PC-3 (cell line): ENCODE results near the gene SNX32. TPM values are rescaled to one million over a fixed set of nuclear protein-coding genes. Genes with fewer than 3 reads are reported as not detected.

Experiments
- ATAC-seq: fragments of 200-7000 bp; cut with Tn5 transposase; 2 replicates; pipeline ENCODE4 v1.9.1; 2020; ENCODE audit warnings: mild to moderate bottlenecking, moderate library complexity
- BruUV-seq: library from RNA; stranded (reverse); fragments of 400-500 nt; replicated peaks from 2 replicates; lab custom pipeline; 2021; lab: Mats Ljungman, UMichigan
- CTCF ChIA-PET: fragments of 300-600 bp; sonication (Branson Sonifier 250); formaldehyde crosslinking; loops from one replicate; lab custom pipeline; 2022; ENCODE audit warnings: antibody characterized with exemption; lab: Charles Lee
- POLR2A ChIA-PET: fragments of 300-600 bp; sonication (Branson Sonifier 250); formaldehyde crosslinking; loops from one replicate; lab custom pipeline; 2022; ENCODE audit warnings: antibody characterized with exemption; ENCODE audit not compliant: unreplicated experiment; lab: Charles Lee
- DNase-seq: peaks from one replicate; pipeline ENCODE4 v3.0.0-alpha.2; 2015
- H2AFZ ChIP-seq: fragments of 300-600 bp; sonication (generic); 2 replicates; pipeline ENCODE4 v1.6.0; 2016; ENCODE audit warnings: antibody characterized with exemption, low read length
- H3F3A ChIP-seq: fragments of 300-600 bp; sonication (generic); one replicate; pipeline ENCODE4 v1.6.0; 2017; ENCODE audit warnings: antibody characterized with exemption, low read length, control low read depth, mild to moderate bottlenecking; ENCODE audit not compliant: unreplicated experiment
- H3K27ac ChIP-seq: fragments of 300-600 bp; sonication (generic); 2 replicates; pipeline ENCODE4 v1.5.1; 2016; ENCODE audit warnings: mild to moderate bottlenecking, low read length
- H3K27me3 ChIP-seq: fragments of 300-600 bp; sonication (generic); 2 replicates; pipeline ENCODE4 v1.6.1; 2016; ENCODE audit warnings: low read length, mixed read lengths
- H3K36me3 ChIP-seq: fragments of 300-600 bp; sonication (generic); 2 replicates; pipeline ENCODE4 v1.6.1; 2016; ENCODE audit warnings: low read depth, mixed run types, low read length, mixed read lengths
- H3K4me1 ChIP-seq: fragments of 300-600 bp; sonication (generic); 2 replicates; pipeline ENCODE4 v1.5.1; 2016; ENCODE audit warnings: low read length; ENCODE audit not compliant: insufficient read depth
- H3K4me2 ChIP-seq: fragments of 300-600 bp; sonication (generic); 2 replicates; pipeline ENCODE4 v1.6.0; 2016; ENCODE audit warnings: low read length
- H3K4me3 ChIP-seq: fragments of 300-600 bp; sonication (generic); 2 replicates; pipeline ENCODE4 v1.5.1; 2016; ENCODE audit warnings: mild to moderate bottlenecking, low read length, mixed read lengths
- H3K79me2 ChIP-seq: fragments of 300-600 bp; sonication (generic); 2 replicates; pipeline ENCODE4 v1.6.1; 2017; ENCODE audit warnings: low read length, mixed read lengths
- H3K9ac ChIP-seq: fragments of 300-600 bp; sonication (generic); 2 replicates; pipeline ENCODE4 v1.6.0; 2016; ENCODE audit warnings: mild to moderate bottlenecking, low read length
- H3K9me2 ChIP-seq: fragments of 300-600 bp; sonication (generic); replicated peaks from 2 replicates; pipeline ENCODE4 v1.6.1; 2016; ENCODE audit warnings: mixed run types, low read length, mixed read lengths
- H3K9me3 ChIP-seq: fragments of 300-600 bp; sonication (generic); 2 replicates; pipeline ENCODE4 v1.6.1; 2016; ENCODE audit warnings: low read length, mixed read lengths
- H4K20me1 ChIP-seq: fragments of 300-600 bp; sonication (generic); 2 replicates; pipeline ENCODE4 v1.6.1; 2016; ENCODE audit warnings: low read length, mixed read lengths
- EZH2 ChIP-seq: fragments of 300-600 bp; sonication (generic); IDR thresholded peaks from one replicate; pipeline ENCODE4 v1.6.1; 2017; ENCODE audit warnings: antibody characterized with exemption, mild to moderate bottlenecking, low read length; ENCODE audit not compliant: unreplicated experiment
- EZH2phosphoT487 ChIP-seq: fragments of 300-600 bp; sonication (generic); IDR thresholded peaks from 2 replicates; pipeline ENCODE4 v1.6.1; 2018; ENCODE audit warnings: mild to moderate bottlenecking, antibody characterized with exemption, low read length, borderline replicate concordance
- intact Hi-C: fragments of 100-400 bp; cut with micrococcal nuclease; formaldehyde crosslinking; loops from 2 replicates; pipeline ENCODE4 v1.9.0; 2023
- total RNA-seq: library from RNA; depleted of rRNA; stranded (reverse); fragments of >200 nt; gene quantifications from 2 replicates; pipeline ENCODE4 v1.2.3, GENCODE V29; 2014
- TF ChIP-seq, protein P1 (sequence below): fragments of 300-600 bp; sonication (generic); conservative IDR thresholded peaks from 2 replicates; pipeline ENCODE4 v1.5.1; 2017; ENCODE audit warnings: antibody characterized with exemption, low read depth, mild to moderate bottlenecking, low read length

The SNX32 gene
- total RNA-seq, 1 experiment from 2014 or later, result not detected

DNA sequence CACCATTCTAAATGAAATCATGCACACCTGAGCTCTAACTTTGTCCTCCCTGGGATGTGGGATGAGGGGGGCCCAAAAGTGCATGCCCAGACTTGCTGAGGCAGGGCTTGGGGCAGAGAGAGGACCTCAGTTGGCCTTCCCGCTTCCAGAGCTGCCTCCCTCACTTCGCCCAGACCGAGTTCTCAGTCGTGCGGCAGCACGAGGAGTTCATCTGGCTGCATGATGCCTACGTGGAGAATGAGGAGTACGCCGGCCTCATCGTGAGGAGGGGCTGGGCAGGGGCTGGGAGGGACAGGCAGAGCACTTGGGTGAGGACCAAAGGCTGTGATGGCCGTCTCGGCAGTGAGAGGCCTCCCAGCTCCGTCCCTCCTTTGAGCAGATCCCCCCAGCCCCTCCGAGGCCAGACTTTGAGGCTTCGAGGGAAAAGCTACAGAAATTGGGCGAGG is 16.0 kb downstream of the SNX32 start:
- ChIA-PET CTCF (interaction anchor here (1.7 kb wide), 1 partner anchor 10 kb away, joined by 4 read pairs; the partner anchor contains the start of gene MUS81), POLR2A (interaction anchor here (0.5 to 0.7 kb wide), 3 partner anchors 9 to 137 kb away, joined by 3 to 7 read pairs (median 3); no protein-coding TSS in a partner anchor)
- DNase-seq, result no peak
- Histone ChIP-seq H3K9me2 (no peaks in the 10 kb centered on the region), H3K9ac (no peak overlapping the region), H2AFZ (no peak overlapping the region), H3K4me1 (peaks cover 6% of the 10 kb centered on the region), H4K20me1 (peaks cover 22% of the 10 kb centered on the region), H3K4me2 (no peak overlapping the region), H3K27ac (no peak overlapping the region), H3K36me3 (peaks cover 36% of the 10 kb centered on the region), H3K4me3 (no peak overlapping the region), H3K9me3 (no peaks in the 10 kb centered on the region), H3F3A (no peaks in the 10 kb centered on the region), H3K27me3 (no peaks in the 10 kb centered on the region), H3K79me2 (peaks cover 10% of the 10 kb centered on the region)
- TF ChIP-seq, protein P1, sequence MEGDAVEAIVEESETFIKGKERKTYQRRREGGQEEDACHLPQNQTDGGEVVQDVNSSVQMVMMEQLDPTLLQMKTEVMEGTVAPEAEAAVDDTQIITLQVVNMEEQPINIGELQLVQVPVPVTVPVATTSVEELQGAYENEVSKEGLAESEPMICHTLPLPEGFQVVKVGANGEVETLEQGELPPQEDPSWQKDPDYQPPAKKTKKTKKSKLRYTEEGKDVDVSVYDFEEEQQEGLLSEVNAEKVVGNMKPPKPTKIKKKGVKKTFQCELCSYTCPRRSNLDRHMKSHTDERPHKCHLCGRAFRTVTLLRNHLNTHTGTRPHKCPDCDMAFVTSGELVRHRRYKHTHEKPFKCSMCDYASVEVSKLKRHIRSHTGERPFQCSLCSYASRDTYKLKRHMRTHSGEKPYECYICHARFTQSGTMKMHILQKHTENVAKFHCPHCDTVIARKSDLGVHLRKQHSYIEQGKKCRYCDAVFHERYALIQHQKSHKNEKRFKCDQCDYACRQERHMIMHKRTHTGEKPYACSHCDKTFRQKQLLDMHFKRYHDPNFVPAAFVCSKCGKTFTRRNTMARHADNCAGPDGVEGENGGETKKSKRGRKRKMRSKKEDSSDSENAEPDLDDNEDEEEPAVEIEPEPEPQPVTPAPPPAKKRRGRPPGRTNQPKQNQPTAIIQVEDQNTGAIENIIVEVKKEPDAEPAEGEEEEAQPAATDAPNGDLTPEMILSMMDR, result no peak
- TF ChIP-seq EZH2 (no peak), EZH2phosphoT487 (no peak)
- no peak for ATAC-seq
- intact Hi-C loops, result no loop called here
- BruUV-seq, result no TSS peak

DNA sequence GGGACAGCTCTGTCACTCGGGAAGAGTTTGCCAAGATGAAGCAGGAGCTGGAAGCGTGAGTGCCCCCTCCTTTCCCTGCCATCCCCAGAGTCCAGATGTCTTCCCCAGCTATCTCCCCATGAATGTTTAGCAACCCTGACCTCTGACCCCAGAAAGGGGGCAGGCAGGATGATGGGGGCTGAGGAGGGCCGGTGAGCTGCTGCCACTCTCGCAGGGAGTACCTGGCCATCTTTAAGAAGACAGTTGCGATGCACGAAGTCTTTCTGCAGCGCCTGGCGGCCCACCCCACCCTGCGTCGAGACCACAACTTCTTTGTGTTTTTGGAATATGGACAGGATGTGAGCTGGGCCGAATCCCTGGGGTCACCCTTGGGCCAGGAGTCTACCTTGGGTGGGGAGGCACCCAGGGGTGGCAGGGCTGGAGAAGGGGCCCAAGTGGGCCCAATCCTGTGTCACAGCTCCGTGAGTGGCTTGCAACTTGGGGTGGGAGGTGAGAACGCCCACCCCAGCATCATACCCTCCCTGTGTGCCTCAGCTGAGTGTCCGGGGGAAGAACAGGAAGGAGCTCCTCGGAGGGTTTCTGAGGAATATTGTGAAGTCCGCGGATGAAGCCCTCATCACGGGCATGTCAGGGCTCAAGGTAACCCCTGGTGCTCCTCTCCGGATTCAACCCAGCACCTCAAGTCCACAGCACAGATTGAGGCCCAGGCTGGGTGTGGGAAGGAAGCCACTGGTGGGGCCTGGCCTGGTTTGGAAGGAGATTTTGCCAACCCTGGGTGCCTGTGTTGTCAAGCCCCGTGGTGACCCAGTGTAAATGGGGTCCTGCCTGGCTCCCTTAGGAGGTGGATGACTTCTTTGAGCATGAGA is 16.7 kb downstream of the SNX32 start:
- ChIA-PET POLR2A (interaction anchor here (0.5 to 0.6 kb wide), 2 partner anchors 78 to 136 kb away, joined by 3 to 7 read pairs; no protein-coding TSS in a partner anchor), CTCF (interaction anchor here (0.6 to 1.7 kb wide), 3 partner anchors 10 to 180 kb away, joined by 4 to 6 read pairs (median 4); partner anchors contain the start of gene MUS81)
- DNase-seq, result no peak
- H3K4me1 ChIP-seq, result peaks cover 12% of the 10 kb centered on the region
- H3K4me2 ChIP-seq, result no peak overlapping the region
- no peak overlapping the region for H3K27ac ChIP-seq
- H2AFZ ChIP-seq, result no peak overlapping the region
- no peaks in the 10 kb centered on the region for H3F3A ChIP-seq
- ATAC-seq, result no peak; the same call in 1 of the 2 replicates
- H3K9me3 ChIP-seq, result no peaks in the 10 kb centered on the region
- H4K20me1 ChIP-seq, result peaks cover 28% of the 10 kb centered on the region
- no peak overlapping the region for H3K9ac ChIP-seq
- peaks cover 43% of the 10 kb centered on the region for H3K36me3 ChIP-seq
- no peak overlapping the region for H3K4me3 ChIP-seq
- BruUV-seq, result no TSS peak
- intact Hi-C loops, result no loop called here
- no peaks in the 10 kb centered on the region for H3K9me2 ChIP-seq
- peaks cover 17% of the 10 kb centered on the region for H3K79me2 ChIP-seq
- no peak for TF ChIP-seq EZH2phosphoT487
- TF ChIP-seq, protein P1, result no peak
- no peak for TF ChIP-seq EZH2
- no peaks in the 10 kb centered on the region for H3K27me3 ChIP-seq
